ENCODE data around the gene MMP25.
"Not testable (repeated sequence)": the region's sequence is repeated elsewhere in the genome, so short reads cannot be mapped to it uniquely, and the experiment has no call there.

The MMP25 gene

GRCh38 chr16:3029491-3030221 lies 16.7 kb upstream of the MMP25 start:
- no peak for DNase-seq (ENCODE audit: low spot score)

DNA sequence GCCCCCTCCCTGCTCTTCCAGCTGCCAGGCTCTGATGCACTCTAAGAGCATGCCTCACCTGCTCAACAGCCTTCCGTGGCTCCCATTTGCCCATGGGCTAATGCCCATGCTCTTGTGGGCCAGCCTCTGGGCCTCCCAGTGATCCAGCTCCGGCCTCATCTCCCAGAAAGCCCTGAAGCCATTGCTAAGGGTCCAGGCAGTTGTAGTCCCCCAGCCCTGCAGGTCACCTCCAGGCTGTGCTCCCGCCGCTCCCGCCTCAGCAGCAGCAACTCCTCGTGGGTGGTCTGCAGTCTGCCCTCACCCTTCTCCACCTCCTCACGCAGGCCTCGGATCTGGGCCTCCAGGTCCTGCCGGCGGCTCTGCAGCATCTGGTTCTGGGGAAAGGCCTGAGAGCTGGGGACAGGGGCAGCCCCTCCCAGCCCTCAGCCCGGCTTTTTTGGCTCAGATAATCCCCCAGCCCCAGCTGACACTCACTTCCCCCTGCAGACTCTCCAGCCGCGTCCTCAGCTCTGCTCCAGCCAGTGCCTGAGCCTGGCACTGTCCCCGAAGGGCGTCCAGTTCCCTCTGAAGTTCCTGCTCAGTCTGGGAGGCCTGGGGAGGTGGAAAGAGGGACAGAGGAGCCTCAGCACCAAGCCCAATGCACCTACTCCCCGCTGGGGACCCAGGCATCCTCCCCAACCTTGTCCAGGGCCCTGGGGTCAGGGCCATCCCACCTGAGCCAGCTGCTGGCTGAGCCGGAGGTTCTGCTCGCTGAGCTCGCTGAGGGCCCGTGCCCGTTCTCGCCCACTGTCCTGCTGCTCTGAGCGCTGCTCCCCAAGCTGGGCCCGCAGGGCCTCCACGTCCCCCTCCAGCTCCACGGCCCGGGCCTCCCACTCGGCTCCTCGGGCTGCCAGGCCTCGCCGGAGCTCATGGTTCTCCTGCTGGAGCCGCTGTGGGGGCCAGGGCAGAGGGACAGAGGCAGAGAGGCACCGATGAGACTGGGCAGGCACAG lies 15.8 kb upstream of the MMP25 start:
- no peak for DNase-seq (ENCODE audit: low spot score)

DNA sequence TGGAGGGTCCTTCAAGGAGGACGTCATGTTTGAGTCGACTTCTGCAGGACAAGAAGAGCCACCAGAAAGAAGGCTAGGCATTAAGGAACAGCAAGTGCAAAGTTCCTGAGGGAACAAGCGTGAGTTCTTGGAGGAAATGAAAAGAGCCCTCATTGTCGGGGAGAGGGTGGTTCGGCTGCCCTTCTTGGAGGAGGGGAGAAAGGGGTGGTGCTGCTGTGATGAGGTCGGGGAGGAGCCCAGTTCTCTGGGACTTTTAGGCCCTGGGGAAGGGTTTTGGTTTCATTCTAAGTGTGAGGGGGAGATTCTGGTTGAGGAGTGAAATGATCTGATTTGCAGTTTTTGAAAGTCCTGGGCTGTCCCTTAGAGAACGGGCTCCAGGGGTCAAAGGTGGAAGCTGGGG lies 13.7 kb upstream of the MMP25 start:
- no peak for DNase-seq (ENCODE audit: low spot score)

GRCh38 chr16:3035289-3035971 lies 10.9 kb upstream of the MMP25 start:
- no peak for DNase-seq (ENCODE audit: low spot score)

GRCh38 chr16:3035972-3036725 lies 10.2 kb upstream of the MMP25 start:
- DNase-seq (ENCODE audit: low spot score): no peak

GRCh38 chr16:3036726-3037315 lies 9.5 kb upstream of the MMP25 start, which contains the start of gene BICDL2:
BICDL2 (minus strand) TSS chr16:3036944; CDS start chr16:3035496, 1,448 bp downstream.
- DNase-seq (ENCODE audit: low spot score): no peak

- no peak for DNase-seq (ENCODE audit: low spot score)
Measured at GRCh38 chr16:3038256-3038655, 8.1 kb upstream of the MMP25 start.

DNA sequence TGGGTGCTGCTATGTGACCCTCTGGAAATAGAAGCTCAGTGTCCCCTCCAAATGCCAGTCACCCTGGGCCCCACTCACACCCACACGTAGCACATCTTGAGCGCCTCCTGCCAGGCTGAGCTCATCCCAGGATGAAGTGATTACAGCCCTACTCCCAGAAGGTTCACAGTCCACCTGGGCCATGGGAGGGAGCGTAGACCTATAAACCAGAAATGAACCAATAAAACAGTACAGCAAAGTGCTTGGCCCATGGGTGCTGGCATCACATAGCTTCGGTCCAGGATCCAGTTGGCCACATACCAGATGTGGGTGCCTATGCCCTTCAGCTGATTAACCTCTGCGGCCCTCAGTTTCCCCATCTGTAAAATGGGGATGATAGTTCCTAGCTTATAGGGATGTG lies 7.5 kb upstream of the MMP25 start:
- DNase-seq (ENCODE audit: low spot score): no peak

DNA sequence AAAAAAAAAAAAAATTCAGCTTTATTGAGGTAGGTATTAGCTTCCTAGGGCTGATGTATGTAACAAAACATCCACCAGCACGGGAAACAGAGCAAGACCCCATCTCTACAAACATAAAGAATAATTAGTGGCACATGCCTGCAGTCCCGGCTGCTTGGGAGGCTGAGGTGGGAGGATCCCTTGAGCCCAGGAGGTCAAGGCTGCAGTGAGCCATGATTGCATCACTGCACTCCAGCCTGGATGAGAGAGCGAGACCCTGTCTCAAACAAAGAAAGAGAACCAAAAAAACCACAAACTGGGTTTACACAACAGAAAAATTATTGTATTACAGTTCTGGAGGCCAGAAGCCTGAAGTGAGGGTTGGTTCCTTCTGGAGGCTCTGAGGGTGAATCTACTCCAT lies 4.0 kb upstream of the MMP25 start:
- DNase-seq (ENCODE audit: low spot score): no peak

DNA sequence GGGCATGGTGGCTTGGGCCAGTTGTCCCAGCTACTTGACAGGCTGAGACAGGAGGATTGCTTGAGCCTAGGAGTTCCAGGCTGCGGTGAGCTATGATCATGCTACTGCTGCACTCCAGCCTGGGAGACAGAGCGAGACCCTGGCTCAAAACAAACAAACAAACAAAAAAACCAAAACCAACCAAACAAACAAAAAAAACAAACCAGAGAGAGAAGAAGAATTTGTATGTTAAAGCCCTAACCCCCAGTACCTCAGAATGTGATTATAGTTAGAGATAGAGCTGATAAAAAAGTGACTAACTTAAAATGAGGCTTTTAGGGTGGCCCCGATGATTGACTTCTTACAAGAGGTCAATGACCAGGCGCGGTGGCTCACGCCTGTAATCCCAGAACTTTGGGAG lies 1.7 kb upstream of the MMP25 start:
- no peak for DNase-seq (ENCODE audit: low spot score)

- no peak for DNase-seq (ENCODE audit: low spot score)
Measured at GRCh38 chr16:3046641-3047386, 453 bp downstream of the MMP25 start.

GRCh38 chr16:3047387-3047720 lies 993 bp downstream of the MMP25 start:
- no peak for DNase-seq (ENCODE audit: low spot score)

DNA sequence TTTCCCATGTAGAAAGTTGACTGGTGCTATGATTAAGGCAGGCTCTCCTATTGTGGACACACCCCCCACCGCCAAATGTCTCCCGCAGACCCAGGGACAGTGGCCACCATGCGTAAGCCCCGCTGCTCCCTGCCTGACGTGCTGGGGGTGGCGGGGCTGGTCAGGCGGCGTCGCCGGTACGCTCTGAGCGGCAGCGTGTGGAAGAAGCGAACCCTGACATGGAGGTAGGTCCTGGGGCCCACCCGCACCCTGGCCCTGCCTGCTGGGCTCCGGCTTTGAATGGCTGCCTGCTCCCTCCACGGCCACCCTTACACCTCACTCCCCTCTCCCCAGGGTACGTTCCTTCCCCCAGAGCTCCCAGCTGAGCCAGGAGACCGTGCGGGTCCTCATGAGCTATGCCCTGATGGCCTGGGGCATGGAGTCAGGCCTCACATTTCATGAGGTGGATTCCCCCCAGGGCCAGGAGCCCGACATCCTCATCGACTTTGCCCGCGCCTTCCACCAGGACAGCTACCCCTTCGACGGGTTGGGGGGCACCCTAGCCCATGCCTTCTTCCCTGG lies 3.6 kb downstream of the MMP25 start:
- DNase-seq (ENCODE audit: low spot score): no peak

- DNase-seq (ENCODE audit: low spot score): no peak
Measured at GRCh38 chr16:3050487-3050886, 4.1 kb downstream of the MMP25 start.

DNA sequence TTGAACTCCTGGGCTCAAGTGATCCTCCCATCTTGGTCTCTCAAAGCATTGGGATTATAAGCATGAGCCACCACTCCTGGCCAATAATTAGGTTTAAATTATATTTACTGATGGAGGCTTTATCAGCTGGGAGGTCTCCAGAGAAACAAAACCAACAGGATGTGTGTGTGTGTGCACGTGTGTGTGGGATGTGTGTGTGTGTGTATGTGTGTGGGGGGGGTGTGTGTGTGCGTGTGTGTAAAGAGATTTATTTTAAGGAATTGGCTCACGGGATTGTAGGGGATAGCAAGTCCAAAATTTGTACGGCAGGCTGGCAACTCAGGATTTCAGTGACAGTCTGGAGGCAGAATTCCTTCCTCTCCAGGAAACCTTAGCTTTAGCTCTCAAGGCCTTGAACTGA lies 4.6 kb downstream of the MMP25 start:
- DNase-seq (ENCODE audit: low spot score): no peak

DNA sequence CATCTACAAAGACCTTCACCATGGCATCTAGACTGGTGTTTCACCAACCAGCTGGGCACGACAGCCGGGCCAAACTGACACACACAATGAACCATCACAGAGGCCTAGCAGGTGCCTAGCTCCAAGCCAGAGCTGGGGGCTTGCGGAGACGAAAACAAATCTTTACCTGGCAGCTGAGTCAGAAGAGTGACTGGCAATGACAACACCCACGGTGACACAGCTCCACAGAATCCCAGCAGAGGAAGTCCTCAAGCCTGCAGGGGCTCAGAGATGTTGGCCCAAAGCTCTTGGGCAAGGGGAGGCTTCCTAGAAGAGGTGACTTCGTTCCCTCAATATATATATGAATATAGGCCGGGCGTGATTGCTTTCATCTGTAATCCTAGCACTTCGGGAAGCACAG lies 5.1 kb downstream of the MMP25 start:
- no peak for DNase-seq (ENCODE audit: low spot score)

DNA sequence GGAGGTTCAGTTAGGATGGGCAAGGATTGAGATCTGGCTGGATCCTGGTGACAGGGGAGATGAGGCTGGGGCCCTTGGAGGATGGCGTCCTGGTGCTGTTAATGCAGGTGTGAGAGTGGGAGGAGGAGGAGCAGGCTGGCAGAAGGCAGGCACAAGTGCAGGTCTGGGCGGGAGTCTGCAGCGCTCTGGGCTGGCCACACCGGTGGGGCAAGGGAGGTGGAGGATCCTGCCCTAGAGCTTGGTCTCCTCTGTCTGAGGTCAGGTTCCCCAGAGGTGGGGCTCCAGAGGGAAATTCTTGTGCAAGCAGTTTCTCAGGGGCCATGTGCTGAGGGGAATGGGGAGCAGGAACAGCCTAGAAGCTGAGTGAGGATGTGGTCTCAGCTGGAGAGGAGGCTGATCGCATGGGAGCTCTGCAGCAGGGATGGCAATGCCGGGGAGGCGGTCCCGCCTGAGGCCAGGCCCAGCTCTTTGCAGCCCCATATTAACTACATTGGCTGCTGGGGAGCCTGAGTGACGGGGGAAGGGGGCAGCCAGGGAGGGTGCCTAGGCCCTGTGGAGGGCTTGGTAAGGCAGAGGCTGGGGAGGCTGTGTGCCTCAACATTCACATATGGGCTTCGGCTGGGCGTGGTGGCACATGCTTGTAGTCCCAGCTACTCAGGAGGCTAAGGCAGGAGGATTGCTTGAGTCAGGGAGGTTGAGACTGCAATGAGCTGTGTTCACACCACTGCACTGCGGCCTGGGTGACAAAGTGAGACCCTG lies 6.4 kb downstream of the MMP25 start:
- DNase-seq (ENCODE audit: low spot score): not testable (repeated sequence)

GRCh38 chr16:3053330-3053710 lies 7.0 kb downstream of the MMP25 start:
- not testable (repeated sequence) for DNase-seq (ENCODE audit: low spot score)

GRCh38 chr16:3054965-3055733 lies 8.8 kb downstream of the MMP25 start:
- DNase-seq (ENCODE audit: low spot score): no peak

Measured in COLO829 (cell line).